Amygdala (tissue), 56 donors: Measurements from ENCODE around the gene MMP24OS.
"Not testable (repeated sequence)": the region's sequence is repeated elsewhere in the genome, so short reads cannot be mapped to it uniquely, and the experiment has no call there.

Experiments used
- DNase-seq, 56 donors: peaks; one replicate each; lab custom pipeline; 2025; lab: John Stamatoyannopoulos, UW

Gene MMP24OS

GRCh38 chr20:35260426-35260825, 17.5 kb downstream of the MMP24OS start:
- DNase-seq = no peak

- DNase-seq = no peak
These were observed 20.6 kb downstream of the MMP24OS start for GRCh38 chr20:35257175-35257909.

GRCh38 chr20:35254448-35254999, 23.4 kb downstream of the MMP24OS start:
- DNase-seq = no peak

GRCh38 chr20:35253010-35253409, 24.9 kb downstream of the MMP24OS start:
- DNase-seq = no peak

- not testable (repeated sequence) for DNase-seq
These were observed 25.3 kb downstream of the MMP24OS start for GRCh38 chr20:35252598-35252997.

GRCh38 chr20:35252037-35252461, 25.9 kb downstream of the MMP24OS start:
- DNase-seq = no peak

GRCh38 chr20:35251613-35251940, 26.3 kb downstream of the MMP24OS start:
- no peak for DNase-seq

- DNase-seq = no peak
These were observed 29.1 kb downstream of the MMP24OS start for GRCh38 chr20:35248641-35249475.

GRCh38 chr20:35246723-35247122, 31.2 kb downstream of the MMP24OS start:
- DNase-seq = no peak

GRCh38 chr20:35243986-35244385, 33.9 kb downstream of the MMP24OS start:
- no peak for DNase-seq

GRCh38 chr20:35243317-35243716, 34.6 kb downstream of the MMP24OS start:
- no peak for DNase-seq

GRCh38 chr20:35240811-35241293, 37.1 kb downstream of the MMP24OS start:
- DNase-seq = no peak

- no peak for DNase-seq
These were observed 37.7 kb downstream of the MMP24OS start for GRCh38 chr20:35240083-35240810.

GRCh38 chr20:35238735-35239134, 39.2 kb downstream of the MMP24OS start:
- DNase-seq = no peak

- DNase-seq = no peak
These were observed 39.8 kb downstream of the MMP24OS start for GRCh38 chr20:35238170-35238569.

GRCh38 chr20:35237486-35237885, 40.4 kb downstream of the MMP24OS start:
- DNase-seq = no peak

GRCh38 chr20:35235881-35236280, 42.0 kb downstream of the MMP24OS start:
- DNase-seq = peak in 8 of 56 donors; percentile 3 to 33 (median 6)

GRCh38 chr20:35232575-35232974, 45.3 kb downstream of the MMP24OS start:
- no peak for DNase-seq

- peak in 25 of 56 donors; percentile 4 to 62 (median 23) for DNase-seq
These were observed 50.8 kb downstream of the MMP24OS start for GRCh38 chr20:35226884-35227681.
